ENCODE data around the gene PRKN. TPM values are rescaled to one million over a fixed set of nuclear protein-coding genes. Genes with fewer than 3 reads are reported as not detected.
"Not testable (repeated sequence)": the region's sequence is repeated elsewhere in the genome, so short reads cannot be mapped to it uniquely, and the experiment has no call there.

The PRKN gene
- total RNA-seq, 2 donors from 2014 or later = 6.7 to 8.2 TPM

GRCh38 chr6:161496941-161497340 is 1230.6 kb downstream of the PRKN start:
- DNase-seq (no peak), ATAC-seq (no peak)
- Histone ChIP-seq H3K4me1 (no peaks in the 10 kb centered on the region), H3K27ac (no peak overlapping the region), H3K36me3 (replicated peaks in 1 of 2; ENCODE audit: insufficient read depth in 1 of 2, low read depth in 2 of 2) (no peaks in the 10 kb centered on the region), H3K4me3 (no peak overlapping the region), H3K9me3 (no peaks in the 10 kb centered on the region), H3K27me3 (no peaks in the 10 kb centered on the region)
- WGBS, 2 donors = 91 to 96% methylated on average over 8 of the region's 8 CpGs
- intact Hi-C loops (cut with DNase I) = no loop called here
- TF ChIP-seq CTCF (IDR thresholded peaks at IDR 0.05) (no peak), POLR2A (IDR thresholded peaks at IDR 0.05) (no peak)

- ATAC-seq; H3K9me3 ChIP-seq; H3K4me1 ChIP-seq; H3K27me3 ChIP-seq; H3K27ac ChIP-seq; intact Hi-C loops (cut with DNase I); H3K4me3 ChIP-seq; H3K36me3 ChIP-seq (replicated peaks in 1 of 2; ENCODE audit: insufficient read depth in 1 of 2, low read depth in 2 of 2); DNase-seq: not testable (repeated sequence)
- WGBS, 2 donors = 87 to 90% methylated on average over 4 of the region's 4 CpGs
Measured at GRCh38 chr6:161496271-161496670, 1231.3 kb downstream of the PRKN start.

GRCh38 chr6:161494566-161494965 is 1233.0 kb downstream of the PRKN start:
- TF ChIP-seq POLR2A (IDR thresholded peaks at IDR 0.05) (no peak), CTCF (IDR thresholded peaks at IDR 0.05) (no peak)
- Histone ChIP-seq H3K4me3 (no peak overlapping the region), H3K9me3 (no peaks in the 10 kb centered on the region), H3K27ac (no peak overlapping the region), H3K36me3 (replicated peaks in 1 of 2; ENCODE audit: insufficient read depth in 1 of 2, low read depth in 2 of 2) (no peaks in the 10 kb centered on the region), H3K27me3 (no peaks in the 10 kb centered on the region), H3K4me1 (no peaks in the 10 kb centered on the region)
- 75 to 83% methylated on average over 7 of the region's 7 CpGs for WGBS, 2 donors
- intact Hi-C loops (cut with DNase I) = no loop called here
- DNase-seq (no peak), ATAC-seq (no peak)

GRCh38 chr6:161493576-161494118 is 1233.9 kb downstream of the PRKN start:
- H3K27me3 ChIP-seq = no peaks in the 10 kb centered on the region
- H3K9me3 ChIP-seq = no peaks in the 10 kb centered on the region
- intact Hi-C loops (cut with DNase I) = no loop called here
- no peak overlapping the region for H3K4me3 ChIP-seq
- H3K27ac ChIP-seq = no peak overlapping the region
- TF ChIP-seq POLR2A (IDR thresholded peaks at IDR 0.05) (no peak), CTCF (IDR thresholded peaks at IDR 0.05) (no peak)
- no peaks in the 10 kb centered on the region for H3K4me1 ChIP-seq
- DNase-seq (no peak), ATAC-seq (no peak)
- H3K36me3 ChIP-seq (replicated peaks in 1 of 2; ENCODE audit: insufficient read depth in 1 of 2, low read depth in 2 of 2) = no peaks in the 10 kb centered on the region
- WGBS, 2 donors = 75 to 85% methylated on average over 13 of the region's 13 CpGs

GRCh38 chr6:161489626-161490306 is 1237.8 kb downstream of the PRKN start:
- intact Hi-C loops (cut with DNase I) = no loop called here
- DNase-seq (no peak), ATAC-seq (no peak)
- 96 to 97% methylated on average over 5 of the region's 5 CpGs for whole genome bisulfite sequencing, 2 donors
- no peak overlapping the region for H3K4me3 ChIP-seq
- H3K36me3 ChIP-seq (replicated peaks in 1 of 2; ENCODE audit: insufficient read depth in 1 of 2, low read depth in 2 of 2) = no peaks in the 10 kb centered on the region
- no peaks in the 10 kb centered on the region for H3K4me1 ChIP-seq
- H3K9me3 ChIP-seq = no peaks in the 10 kb centered on the region
- TF ChIP-seq POLR2A (IDR thresholded peaks at IDR 0.05) = no peak
- no peak for TF ChIP-seq CTCF (IDR thresholded peaks at IDR 0.05)
- H3K27ac ChIP-seq = no peak overlapping the region
- H3K27me3 ChIP-seq = no peaks in the 10 kb centered on the region
